ENCODE data around the gene FER. TPM values are rescaled to one million over a fixed set of nuclear protein-coding genes. Genes with fewer than 3 reads are reported as not detected.

Gene FER
- total RNA-seq, 4 donors from 2014 or later: 13.4 to 30.0 (median 19.6) TPM

GRCh38 chr5:109078448-109078847 lies 330.8 kb downstream of the FER start:
- no peaks in the 10 kb centered on the region for H3K36me3 ChIP-seq
- no peaks in the 10 kb centered on the region for H3K4me1 ChIP-seq
- no peak for DNase-seq
- H3K9me3 ChIP-seq: no peaks in the 10 kb centered on the region
- no peaks in the 10 kb centered on the region for H3K27me3 ChIP-seq
- no peak overlapping the region for H3K27ac ChIP-seq
- intact Hi-C loops (cut with DNase I): no loop called here
- no peak for TF ChIP-seq POLR2A (IDR thresholded peaks at IDR 0.05)
- TF ChIP-seq, protein P1, sequence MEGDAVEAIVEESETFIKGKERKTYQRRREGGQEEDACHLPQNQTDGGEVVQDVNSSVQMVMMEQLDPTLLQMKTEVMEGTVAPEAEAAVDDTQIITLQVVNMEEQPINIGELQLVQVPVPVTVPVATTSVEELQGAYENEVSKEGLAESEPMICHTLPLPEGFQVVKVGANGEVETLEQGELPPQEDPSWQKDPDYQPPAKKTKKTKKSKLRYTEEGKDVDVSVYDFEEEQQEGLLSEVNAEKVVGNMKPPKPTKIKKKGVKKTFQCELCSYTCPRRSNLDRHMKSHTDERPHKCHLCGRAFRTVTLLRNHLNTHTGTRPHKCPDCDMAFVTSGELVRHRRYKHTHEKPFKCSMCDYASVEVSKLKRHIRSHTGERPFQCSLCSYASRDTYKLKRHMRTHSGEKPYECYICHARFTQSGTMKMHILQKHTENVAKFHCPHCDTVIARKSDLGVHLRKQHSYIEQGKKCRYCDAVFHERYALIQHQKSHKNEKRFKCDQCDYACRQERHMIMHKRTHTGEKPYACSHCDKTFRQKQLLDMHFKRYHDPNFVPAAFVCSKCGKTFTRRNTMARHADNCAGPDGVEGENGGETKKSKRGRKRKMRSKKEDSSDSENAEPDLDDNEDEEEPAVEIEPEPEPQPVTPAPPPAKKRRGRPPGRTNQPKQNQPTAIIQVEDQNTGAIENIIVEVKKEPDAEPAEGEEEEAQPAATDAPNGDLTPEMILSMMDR (IDR thresholded peaks at IDR 0.05): no peak
- H3K4me3 ChIP-seq: no peak overlapping the region

DNA sequence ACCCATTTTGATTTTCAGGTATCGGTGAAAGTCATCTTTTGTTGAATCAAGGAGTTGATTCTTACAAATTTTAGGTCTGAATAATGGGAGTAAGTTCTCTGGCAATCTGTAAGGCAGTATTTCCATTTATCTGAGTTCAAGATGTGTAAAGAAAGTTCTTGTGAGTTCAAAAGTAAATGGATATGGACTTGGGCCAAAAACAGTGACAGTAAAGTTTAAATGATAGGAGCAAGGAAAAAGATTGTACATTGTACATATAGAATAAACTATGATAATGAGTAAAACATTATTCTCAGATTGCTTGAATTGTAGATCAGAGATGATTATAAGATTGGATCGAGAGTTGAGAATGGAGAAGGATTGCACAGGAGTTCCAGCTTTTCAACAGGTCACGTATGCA lies 332.8 kb downstream of the FER start:
- Histone ChIP-seq H3K4me1 (no peaks in the 10 kb centered on the region), H3K27ac (no peak overlapping the region), H3K36me3 (no peaks in the 10 kb centered on the region), H3K27me3 (no peaks in the 10 kb centered on the region), H3K4me3 (no peak overlapping the region), H3K9me3 (no peaks in the 10 kb centered on the region)
- intact Hi-C loops (cut with DNase I): no loop called here
- no peak for DNase-seq
- 95 to 97% methylated on average over 3 of the region's 3 CpGs for WGBS, 2 donors
- TF ChIP-seq POLR2A (IDR thresholded peaks at IDR 0.05): no peak
- TF ChIP-seq, protein P1 (IDR thresholded peaks at IDR 0.05): no peak

GRCh38 chr5:109080896-109081295 lies 333.2 kb downstream of the FER start:
- Histone ChIP-seq H3K36me3 (no peaks in the 10 kb centered on the region), H3K4me3 (no peak overlapping the region), H3K4me1 (no peaks in the 10 kb centered on the region), H3K27me3 (no peaks in the 10 kb centered on the region), H3K9me3 (no peaks in the 10 kb centered on the region), H3K27ac (no peak overlapping the region)
- 82 to 93% methylated on average over 3 of the region's 3 CpGs for WGBS, 2 donors
- TF ChIP-seq, protein P1 (IDR thresholded peaks at IDR 0.05): no peak
- no peak for TF ChIP-seq POLR2A (IDR thresholded peaks at IDR 0.05)
- no peak for DNase-seq
- intact Hi-C loops (cut with DNase I): no loop called here

DNA sequence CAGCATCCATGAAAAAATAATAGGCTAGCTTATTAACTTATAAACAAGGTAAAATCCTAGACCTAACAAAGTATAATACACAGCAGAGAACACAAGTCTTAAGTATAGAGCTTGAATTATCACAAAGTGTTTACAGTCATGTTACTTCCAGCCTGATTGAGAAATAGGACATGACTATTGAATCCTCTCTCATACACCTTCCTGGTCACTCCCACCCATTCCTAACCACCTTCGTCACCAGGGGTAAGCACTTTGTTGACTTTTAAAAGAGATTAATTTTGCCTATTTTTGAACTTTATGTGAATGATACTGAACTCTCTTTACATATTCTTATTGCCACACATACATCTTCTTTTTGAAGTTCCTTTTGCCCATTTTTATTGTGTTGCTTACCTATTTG lies 336.2 kb downstream of the FER start:
- Histone ChIP-seq H3K4me1 (no peaks in the 10 kb centered on the region), H3K9me3 (no peaks in the 10 kb centered on the region), H3K27me3 (no peaks in the 10 kb centered on the region), H3K27ac (no peak overlapping the region), H3K36me3 (no peaks in the 10 kb centered on the region), H3K4me3 (no peak overlapping the region)
- TF ChIP-seq, protein P1 (IDR thresholded peaks at IDR 0.05): no peak
- TF ChIP-seq POLR2A (IDR thresholded peaks at IDR 0.05): no peak
- WGBS, 2 donors: 86 to 95% methylated on average over 1 of the region's 1 CpG
- no peak for DNase-seq
- intact Hi-C loops (cut with DNase I): no loop called here

- TF ChIP-seq, protein P1 (IDR thresholded peaks at IDR 0.05): no peak
- TF ChIP-seq POLR2A (IDR thresholded peaks at IDR 0.05): no peak
- Histone ChIP-seq H3K27ac (no peak overlapping the region), H3K27me3 (no peaks in the 10 kb centered on the region), H3K9me3 (no peaks in the 10 kb centered on the region), H3K4me1 (no peaks in the 10 kb centered on the region), H3K4me3 (no peak overlapping the region), H3K36me3 (no peaks in the 10 kb centered on the region)
- no peak for DNase-seq
- intact Hi-C loops (cut with DNase I): no loop called here
Observed at GRCh38 chr5:109089191-109089590, 341.5 kb downstream of the FER start.
